ENCODE data around the gene ADGRA1. TPM values are rescaled to one million over a fixed set of nuclear protein-coding genes. Genes with fewer than 3 reads are reported as not detected.

The ADGRA1 gene
- total RNA-seq, 1 experiment from 2014 or later, result not detected

DNA sequence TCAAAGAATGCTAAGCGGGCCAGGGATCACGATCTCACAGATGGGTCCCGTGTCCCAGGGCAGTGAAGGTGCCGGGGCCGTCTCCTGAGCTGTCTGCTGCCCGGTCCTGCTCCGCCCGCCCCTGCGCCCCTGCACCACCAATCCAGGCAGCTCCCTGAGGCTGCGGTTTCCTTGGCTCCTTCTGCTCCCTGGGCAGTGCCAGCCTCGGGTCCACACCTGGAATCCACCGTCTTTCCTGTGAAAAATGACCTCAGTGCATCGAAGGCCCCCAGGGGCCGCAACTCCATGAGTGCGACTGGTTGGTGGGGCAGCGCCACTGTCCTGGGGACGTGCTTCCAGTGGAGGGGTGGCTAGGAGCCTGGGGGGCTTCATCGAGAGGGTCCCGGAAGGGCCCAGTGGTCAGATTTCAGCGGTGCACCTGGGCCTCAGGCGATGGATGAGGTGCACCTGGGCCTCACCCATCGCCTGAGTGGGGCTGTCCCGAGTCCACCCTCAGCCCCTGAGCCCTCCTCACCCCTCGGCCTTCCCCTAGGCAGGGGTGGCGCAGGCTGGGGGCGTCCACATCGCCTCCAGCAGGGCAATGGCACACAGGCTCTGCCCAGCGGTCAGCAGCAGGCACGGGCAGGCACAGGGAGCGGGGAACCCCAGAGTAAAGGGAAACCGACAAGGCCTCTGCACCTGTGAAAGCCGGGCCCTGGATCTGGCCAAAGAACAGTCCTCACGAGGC lies 27.2 kb downstream of the ADGRA1 start:
- DNase-seq, result no peak
- POLR2A ChIA-PET (ENCODE audit: unreplicated experiment), result no interaction called here
- intact Hi-C loops (cut with micrococcal nuclease), result no loop called here
- no peak overlapping the region for H3K4me2 ChIP-seq (ENCODE audit: low read length)
- no peaks in the 10 kb centered on the region for H3K9me2 ChIP-seq (replicated peaks; ENCODE audit: low read length)
- H3K36me3 ChIP-seq (ENCODE audit: low read depth, low read length), result no peaks in the 10 kb centered on the region
- peaks cover 10% of the 10 kb centered on the region for H3K4me1 ChIP-seq (ENCODE audit: insufficient read depth, low read length)
- H3K27ac ChIP-seq (ENCODE audit: low read length), result no peak overlapping the region
- CTCF ChIA-PET, result no interaction called here
- no peak overlapping the region for H3K4me3 ChIP-seq (ENCODE audit: low read length)
- no peak overlapping the region for H2AFZ ChIP-seq (ENCODE audit: low read length)
- H3K9ac ChIP-seq (ENCODE audit: low read length), result no peak overlapping the region
- H4K20me1 ChIP-seq (ENCODE audit: low read length), result no peaks in the 10 kb centered on the region
- no peaks in the 10 kb centered on the region for H3F3A ChIP-seq (ENCODE audit: low read length, unreplicated experiment)
- H3K9me3 ChIP-seq (ENCODE audit: low read length), result no peaks in the 10 kb centered on the region
- no peaks in the 10 kb centered on the region for H3K27me3 ChIP-seq (ENCODE audit: low read length)
- TF ChIP-seq EZH2 (IDR thresholded peaks at IDR 0.05; ENCODE audit: low read length, unreplicated experiment) (no peak), EZH2phosphoT487 (IDR thresholded peaks at IDR 0.05; ENCODE audit: borderline replicate concordance, low read length) (no peak)
- TF ChIP-seq, protein P1, sequence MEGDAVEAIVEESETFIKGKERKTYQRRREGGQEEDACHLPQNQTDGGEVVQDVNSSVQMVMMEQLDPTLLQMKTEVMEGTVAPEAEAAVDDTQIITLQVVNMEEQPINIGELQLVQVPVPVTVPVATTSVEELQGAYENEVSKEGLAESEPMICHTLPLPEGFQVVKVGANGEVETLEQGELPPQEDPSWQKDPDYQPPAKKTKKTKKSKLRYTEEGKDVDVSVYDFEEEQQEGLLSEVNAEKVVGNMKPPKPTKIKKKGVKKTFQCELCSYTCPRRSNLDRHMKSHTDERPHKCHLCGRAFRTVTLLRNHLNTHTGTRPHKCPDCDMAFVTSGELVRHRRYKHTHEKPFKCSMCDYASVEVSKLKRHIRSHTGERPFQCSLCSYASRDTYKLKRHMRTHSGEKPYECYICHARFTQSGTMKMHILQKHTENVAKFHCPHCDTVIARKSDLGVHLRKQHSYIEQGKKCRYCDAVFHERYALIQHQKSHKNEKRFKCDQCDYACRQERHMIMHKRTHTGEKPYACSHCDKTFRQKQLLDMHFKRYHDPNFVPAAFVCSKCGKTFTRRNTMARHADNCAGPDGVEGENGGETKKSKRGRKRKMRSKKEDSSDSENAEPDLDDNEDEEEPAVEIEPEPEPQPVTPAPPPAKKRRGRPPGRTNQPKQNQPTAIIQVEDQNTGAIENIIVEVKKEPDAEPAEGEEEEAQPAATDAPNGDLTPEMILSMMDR (conservative IDR thresholded peaks at IDR 0.05; ENCODE audit: low read depth, low read length), result no peak
- BruUV-seq (replicated peaks), result no TSS peak
- ATAC-seq, result no peak
- H3K79me2 ChIP-seq (ENCODE audit: low read length), result no peaks in the 10 kb centered on the region

DNA sequence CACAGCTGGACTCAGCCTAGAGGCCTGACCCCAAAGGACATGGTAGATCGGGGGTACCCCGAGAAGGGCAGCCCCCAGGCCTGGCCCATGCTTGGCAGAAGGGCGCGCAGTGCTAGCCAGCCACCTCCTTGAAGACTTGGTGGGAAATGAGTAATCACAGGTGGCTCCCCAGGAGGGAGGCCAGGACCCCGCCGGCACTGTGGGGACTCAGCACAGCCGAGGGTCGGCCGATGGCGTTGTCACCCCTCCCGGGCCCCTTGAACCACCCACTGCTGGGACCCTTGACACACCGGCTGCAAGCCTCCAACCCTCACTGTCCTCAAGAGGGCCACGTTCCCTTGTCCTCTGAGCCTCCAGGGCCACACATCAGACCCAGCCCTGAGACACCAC lies 27.7 kb downstream of the ADGRA1 start:
- DNase-seq (no peak), ATAC-seq (no peak)
- Histone ChIP-seq H3K27ac (ENCODE audit: low read length) (no peak overlapping the region), H3K27me3 (ENCODE audit: low read length) (no peaks in the 10 kb centered on the region), H3K4me1 (ENCODE audit: insufficient read depth, low read length) (peaks cover 5% of the 10 kb centered on the region), H3K4me3 (ENCODE audit: low read length) (no peak overlapping the region), H2AFZ (ENCODE audit: low read length) (no peak overlapping the region), H4K20me1 (ENCODE audit: low read length) (no peaks in the 10 kb centered on the region), H3K79me2 (ENCODE audit: low read length) (no peaks in the 10 kb centered on the region), H3K9me2 (replicated peaks; ENCODE audit: low read length) (no peaks in the 10 kb centered on the region), H3K9ac (ENCODE audit: low read length) (no peak overlapping the region), H3K9me3 (ENCODE audit: low read length) (no peaks in the 10 kb centered on the region), H3F3A (ENCODE audit: low read length, unreplicated experiment) (no peaks in the 10 kb centered on the region), H3K4me2 (ENCODE audit: low read length) (no peak overlapping the region), H3K36me3 (ENCODE audit: low read depth, low read length) (no peaks in the 10 kb centered on the region)
- TF ChIP-seq, protein P1 (conservative IDR thresholded peaks at IDR 0.05; ENCODE audit: low read depth, low read length), result no peak
- TF ChIP-seq EZH2phosphoT487 (IDR thresholded peaks at IDR 0.05; ENCODE audit: borderline replicate concordance, low read length) (no peak), EZH2 (IDR thresholded peaks at IDR 0.05; ENCODE audit: low read length, unreplicated experiment) (no peak)
- intact Hi-C loops (cut with micrococcal nuclease), result no loop called here
- CTCF ChIA-PET, result no interaction called here
- BruUV-seq (replicated peaks), result no TSS peak
- POLR2A ChIA-PET (ENCODE audit: unreplicated experiment), result no interaction called here

DNA sequence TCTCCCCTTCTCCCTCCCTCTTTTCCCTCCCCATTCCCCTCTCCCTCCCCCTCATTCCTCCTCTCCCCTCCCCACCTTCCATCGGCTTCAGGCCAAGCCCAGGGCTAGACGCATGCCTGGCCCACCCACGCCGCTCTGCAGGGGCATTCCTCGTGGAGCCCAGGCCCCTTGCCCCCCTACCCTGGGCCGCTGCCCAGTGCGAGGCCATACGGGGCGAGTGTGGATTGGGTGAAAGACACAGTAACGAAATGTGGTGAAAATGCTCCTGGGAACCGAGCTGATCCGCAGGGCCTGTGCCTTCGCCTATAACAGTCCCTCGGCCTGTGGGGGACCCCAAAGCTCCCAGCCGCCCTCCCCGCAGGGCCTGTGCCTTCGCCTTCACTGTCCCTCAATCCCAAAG lies 28.3 kb downstream of the ADGRA1 start:
- H3K4me1 ChIP-seq (ENCODE audit: insufficient read depth, low read length), result no peaks in the 10 kb centered on the region
- DNase-seq (no peak), ATAC-seq (no peak)
- CTCF ChIA-PET, result no interaction called here
- H4K20me1 ChIP-seq (ENCODE audit: low read length), result no peaks in the 10 kb centered on the region
- no peaks in the 10 kb centered on the region for H3K27me3 ChIP-seq (ENCODE audit: low read length)
- BruUV-seq (replicated peaks), result no TSS peak
- no peak overlapping the region for H3K4me2 ChIP-seq (ENCODE audit: low read length)
- H3K9me2 ChIP-seq (replicated peaks; ENCODE audit: low read length), result no peaks in the 10 kb centered on the region
- no peaks in the 10 kb centered on the region for H3K9me3 ChIP-seq (ENCODE audit: low read length)
- no peaks in the 10 kb centered on the region for H3K79me2 ChIP-seq (ENCODE audit: low read length)
- H3K9ac ChIP-seq (ENCODE audit: low read length), result no peak overlapping the region
- H3K27ac ChIP-seq (ENCODE audit: low read length), result no peak overlapping the region
- no peak for TF ChIP-seq EZH2phosphoT487 (IDR thresholded peaks at IDR 0.05; ENCODE audit: borderline replicate concordance, low read length)
- no peak for TF ChIP-seq EZH2 (IDR thresholded peaks at IDR 0.05; ENCODE audit: low read length, unreplicated experiment)
- TF ChIP-seq, protein P1 (conservative IDR thresholded peaks at IDR 0.05; ENCODE audit: low read depth, low read length), result no peak
- no peaks in the 10 kb centered on the region for H3F3A ChIP-seq (ENCODE audit: low read length, unreplicated experiment)
- POLR2A ChIA-PET (ENCODE audit: unreplicated experiment), result no interaction called here
- no peak overlapping the region for H3K4me3 ChIP-seq (ENCODE audit: low read length)
- H2AFZ ChIP-seq (ENCODE audit: low read length), result no peak overlapping the region
- intact Hi-C loops (cut with micrococcal nuclease), result no loop called here
- H3K36me3 ChIP-seq (ENCODE audit: low read depth, low read length), result no peaks in the 10 kb centered on the region

All from PC-3 (cell line).